Immature natural killer cell (primary cell): ENCODE measurements around the gene SYNPO. TPM values are rescaled to one million over a fixed set of nuclear protein-coding genes. Genes with fewer than 3 reads are reported as not detected.

Source experiments
- DNase-seq, 3 donors: peaks; one replicate each; pipeline ENCODE4 v3.0.0; 2022; ENCODE audit warnings: mixed read lengths in 1 of 3
- H3K27ac Mint-ChIP-seq, 6 donors: one replicate each; pipeline ENCODE4 v1.8.0; 2020; ENCODE audit warnings: mixed read lengths in 6 of 6, mild to moderate bottlenecking in 5 of 6, inconsistent platforms in 4 of 6, moderate library complexity in 3 of 6
- H3K27me3 Mint-ChIP-seq, 3 donors: one replicate each; pipeline ENCODE4 v1.8.0; 2020 to 2021; ENCODE audit warnings: low read depth in 3 of 3, mild to moderate bottlenecking in 3 of 3, mixed read lengths in 3 of 3, moderate library complexity in 3 of 3, inconsistent platforms in 1 of 3
- H3K36me3 Mint-ChIP-seq, 3 donors: one replicate each; pipeline ENCODE4 v1.8.0; 2020; ENCODE audit warnings: mixed read lengths in 3 of 3, inconsistent platforms in 2 of 3, mild to moderate bottlenecking in 2 of 3
- H3K4me1 Mint-ChIP-seq, 2 donors: one replicate each; pipeline ENCODE4 v1.8.0; 2020; ENCODE audit warnings: inconsistent platforms in 2 of 2, mild to moderate bottlenecking in 2 of 2, mixed read lengths in 2 of 2, moderate library complexity in 1 of 2
- H3K4me3 Mint-ChIP-seq, 5 donors: one replicate each; pipeline ENCODE4 v1.8.0; 2020; ENCODE audit warnings: mild to moderate bottlenecking in 5 of 5, mixed read lengths in 5 of 5, inconsistent platforms in 3 of 5, moderate library complexity in 3 of 5
- H3K9me3 Mint-ChIP-seq, 6 donors: one replicate each; pipeline ENCODE4 v1.8.0; 2020; ENCODE audit warnings: mild to moderate bottlenecking in 6 of 6, mixed read lengths in 6 of 6, inconsistent platforms in 4 of 6, moderate library complexity in 3 of 6
- polyA plus RNA-seq, 3 donors: library from polyadenylated mRNA; unstranded; fragments of 300-500 nt; fragmentation: Illumina TruSeq; gene quantifications; one replicate each; pipeline ENCODE4 v1.2.3, GENCODE V29; 2021

Gene SYNPO
- polyA plus RNA-seq, 3 donors from 2014 or later = not detected

DNA sequence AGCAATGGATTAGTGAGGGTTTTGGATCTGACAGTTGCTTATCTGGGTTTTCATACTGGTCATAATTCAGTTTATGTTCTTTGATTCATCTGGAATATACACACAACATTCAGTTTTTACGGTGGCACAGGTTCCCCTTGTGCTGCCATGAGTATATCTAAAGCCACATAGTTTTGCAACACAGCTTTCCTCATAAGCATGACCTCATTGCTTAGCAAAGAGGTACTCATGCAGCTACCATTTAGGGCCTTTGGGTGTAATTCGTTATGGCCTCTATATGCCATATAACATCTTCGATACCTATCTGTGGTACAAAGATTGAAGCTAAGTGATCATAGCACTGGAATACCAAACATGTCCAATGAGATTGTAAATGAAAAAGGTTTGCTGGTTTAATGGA, 63.3 kb downstream of the SYNPO start:
- DNase-seq = no peak
- Mint-ChIP-seq H3K27me3 (peaks cover 0 to 2% (median 1%) of the 10 kb centered on the region in 3 donors), H3K36me3 (peaks cover 8 to 9% (median 9%) of the 10 kb centered on the region in 3 donors), H3K4me1 (peaks cover 0 to 2% of the 10 kb centered on the region in 2 donors), H3K27ac (no peak overlapping the region), H3K4me3 (no peak overlapping the region), H3K9me3 (no peaks in the 10 kb centered on the region)

DNA sequence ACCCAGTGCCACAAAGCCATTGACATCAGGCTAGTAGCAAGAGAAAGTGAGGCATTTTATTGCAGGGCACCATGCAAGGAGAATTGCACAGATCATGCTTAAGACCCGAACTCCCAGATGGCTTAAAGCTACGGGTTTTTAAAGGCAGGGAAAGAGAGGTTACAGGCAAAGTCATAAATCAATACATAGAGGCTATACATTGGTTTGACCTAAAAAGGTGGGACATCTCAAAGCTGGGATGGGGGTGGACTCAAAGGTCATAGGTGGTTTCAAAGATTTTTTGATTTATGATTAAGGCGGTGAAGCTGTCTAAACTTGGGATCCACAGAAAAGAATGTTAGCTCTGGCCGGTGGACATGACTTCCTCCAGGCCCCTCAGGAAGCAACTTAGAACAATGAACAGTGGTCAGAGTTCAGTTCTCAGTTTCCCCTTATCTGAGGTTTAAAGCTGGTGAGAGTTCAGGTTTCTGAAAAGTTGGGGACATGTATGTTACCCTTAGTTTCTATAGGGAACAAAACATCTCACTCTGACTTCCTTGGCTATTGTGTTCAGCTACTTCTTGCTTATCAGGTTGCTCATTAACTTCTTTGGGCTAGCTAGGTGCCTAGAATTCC, 66.4 kb downstream of the SYNPO start:
- no peak for DNase-seq
- Mint-ChIP-seq H3K9me3 (no peaks in the 10 kb centered on the region), H3K4me3 (no peak overlapping the region), H3K27me3 (peaks cover 0 to 2% (median 1%) of the 10 kb centered on the region in 3 donors), H3K4me1 (peaks cover 0 to 2% of the 10 kb centered on the region in 2 donors), H3K36me3 (peaks cover 11 to 19% (median 16%) of the 10 kb centered on the region in 3 donors), H3K27ac (peak overlapping the region in 3 of 6 donors; percentile 0 to 34 (median 4))

Other genes with a start within 250 kb of the SYNPO start
- 1,000 to 10,000 TPM in 2 of 3 donors, 100 to 1,000 TPM in 1; 982 to 1,268 (median 1,061) TPM for gene CD74, start 227.8 kb upstream of the SYNPO start, polyA plus RNA-seq
- gene RPS14, start 190.9 kb upstream of the SYNPO start, polyA plus RNA-seq = 1,000 to 10,000 TPM; 3,321 to 6,011 (median 3,509) TPM
- 1 to 10 TPM; 1.2 to 3.2 (median 1.4) TPM for gene NDST1, start 132.5 kb upstream of the SYNPO start, polyA plus RNA-seq
- not detected for gene MYOZ3, start 20.6 kb downstream of the SYNPO start, polyA plus RNA-seq
- 10 to 100 TPM; 52.9 to 73.3 (median 62.9) TPM for gene RBM22, start 60.4 kb downstream of the SYNPO start, polyA plus RNA-seq
- 10 to 100 TPM in 1 of 3 donors, 1 to 10 TPM in 2; 8.0 to 10.6 (median 9.4) TPM for gene DCTN4, start 118.4 kb downstream of the SYNPO start, polyA plus RNA-seq
- gene SMIM3, start 138.1 kb downstream of the SYNPO start, polyA plus RNA-seq = 10 to 100 TPM; 20.1 to 32.6 (median 21.7) TPM
- gene IRGM, start 205.9 kb downstream of the SYNPO start, polyA plus RNA-seq = 1 to 10 TPM; 2.4 to 5.9 (median 4.0) TPM